Stimulated activated CD8-positive, alpha-beta memory T cell treated with anti-CD3 and anti-CD28 coated beads, Interleukin-7, amount 100 ng/mL, for 48 hours (primary cell): ENCODE measurements around the gene C1orf52.
"Not testable (repeated sequence)": the region's sequence is repeated elsewhere in the genome, so short reads cannot be mapped to it uniquely, and the experiment has no call there.

Experiments
- DNase-seq, 2 donors: peaks; one replicate each; pipeline ENCODE4 v3.0.0-alpha.2; 2020; ENCODE audit warnings: low read depth in 1 of 2; ENCODE audit errors: extremely low read depth in 1 of 2

The C1orf52 gene

DNA sequence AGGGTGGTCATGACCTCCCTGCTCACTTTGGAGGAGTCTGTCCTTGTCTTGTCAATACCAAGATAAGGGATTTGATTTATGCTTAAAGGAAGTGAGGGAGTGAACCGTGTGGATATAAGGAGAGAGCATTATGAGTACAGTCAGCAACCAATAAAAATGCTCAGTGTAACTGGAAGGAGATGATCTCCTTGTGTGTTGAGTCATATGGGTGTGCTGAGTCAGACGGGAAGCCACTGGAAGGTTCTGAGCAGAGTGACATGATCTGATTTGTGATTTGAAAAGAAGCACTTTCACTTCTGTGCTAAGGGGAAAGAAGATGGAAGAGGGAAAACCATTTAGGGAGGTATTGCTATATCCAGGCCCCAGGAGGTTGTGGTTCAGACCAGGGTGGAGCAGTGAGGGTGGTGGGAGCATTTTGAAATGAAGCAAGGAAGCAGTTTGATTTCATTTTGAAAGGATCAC lies 19.4 kb upstream of the C1orf52 start:
- DNase-seq, result peak in 1 of 2 donors; percentile 54

DNA sequence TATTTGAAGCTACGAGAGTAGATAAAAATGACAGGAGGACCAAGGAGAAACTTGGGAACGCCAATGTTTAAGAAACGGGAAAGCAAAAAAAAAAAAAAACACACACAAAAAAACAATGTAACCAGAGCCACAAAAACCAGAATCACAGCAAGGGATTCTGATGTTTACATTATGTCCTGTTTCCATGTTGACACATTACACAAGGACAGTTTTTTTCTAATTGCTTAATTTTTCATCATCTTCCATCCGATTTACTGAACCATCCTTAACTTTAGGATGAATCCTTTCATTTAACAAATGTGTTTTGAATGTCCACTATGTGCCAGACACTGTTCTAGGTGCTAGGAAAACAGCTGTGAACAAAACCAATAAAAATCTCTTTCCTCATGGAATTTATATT lies 18.3 kb upstream of the C1orf52 start:
- no peak for DNase-seq

DNA sequence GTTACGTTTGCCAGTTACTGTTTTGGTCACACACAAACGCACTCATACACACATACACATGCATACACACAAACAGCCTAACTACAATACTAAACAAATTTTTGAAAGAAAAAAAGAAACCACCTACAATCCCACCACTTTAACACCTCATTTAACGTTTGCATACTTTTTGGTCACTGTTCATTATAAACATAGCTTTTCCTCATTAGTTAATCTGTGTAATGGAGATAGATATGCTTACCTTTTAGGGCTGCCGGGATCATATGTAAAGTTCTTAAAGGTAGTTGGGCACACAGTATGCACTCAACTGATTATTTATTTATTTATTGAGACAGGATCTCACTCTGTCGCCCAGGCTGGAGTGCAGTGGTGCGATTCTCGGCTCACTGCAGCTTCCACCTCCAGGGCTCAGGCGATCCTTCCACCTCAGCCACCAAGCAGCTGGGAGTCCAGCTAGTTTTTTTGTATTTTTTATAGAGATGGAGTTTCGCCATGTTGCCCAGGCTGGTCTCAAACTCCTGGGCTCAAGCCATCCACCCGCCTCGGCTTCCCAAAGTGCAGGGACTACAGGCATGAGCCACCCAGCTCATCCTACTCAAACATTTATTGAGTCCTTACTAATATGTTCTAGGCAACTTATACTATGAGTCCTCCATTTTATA lies 17.6 kb upstream of the C1orf52 start:
- no peak for DNase-seq

DNA sequence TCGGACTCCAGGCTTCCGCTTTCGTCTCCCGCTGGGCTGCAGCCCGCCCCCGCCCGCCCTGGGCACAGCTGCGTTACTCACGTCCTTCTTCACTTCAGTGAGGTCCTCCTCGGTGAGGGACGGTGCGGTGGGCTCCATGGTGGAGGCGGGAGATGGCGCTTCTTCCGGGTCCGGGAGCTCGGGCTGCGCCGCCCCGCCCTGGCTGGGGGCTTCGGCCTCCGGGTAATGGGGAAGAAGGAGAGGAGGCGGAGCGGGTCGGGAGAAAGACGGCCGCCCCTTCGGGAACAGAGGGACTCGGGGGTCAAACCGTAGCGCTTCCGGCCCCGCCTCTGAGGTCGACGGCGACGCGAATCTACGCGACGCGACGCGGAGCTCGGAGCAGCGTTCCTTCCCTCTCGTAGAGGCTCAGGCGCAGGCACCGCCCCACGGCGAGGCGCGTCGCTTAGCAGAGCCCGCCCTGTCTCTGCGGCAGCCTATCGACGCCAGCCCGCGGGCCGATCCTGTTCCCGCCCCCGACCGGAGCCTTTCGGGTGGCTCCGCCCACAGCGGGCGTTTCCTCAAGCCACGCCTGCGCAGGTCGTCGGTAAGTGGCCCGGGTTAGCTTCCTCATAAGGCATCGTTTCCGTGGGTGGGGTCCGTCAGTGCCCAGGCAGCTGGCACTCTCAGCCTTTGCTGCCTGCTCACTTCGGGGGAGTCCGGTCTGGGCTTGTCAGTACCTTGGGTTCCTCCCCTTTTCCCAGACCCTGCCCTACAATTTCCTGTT lies 16.9 kb upstream of the C1orf52 start, which contains the start of gene BCL10:
Gene BCL10, minus strand, starts transcription at position 418 of the 763 bp plus-strand sequence. Its CDS starts 280 bp downstream, at position 138.
- DNase-seq, result peak; percentile 95 to 98

DNA sequence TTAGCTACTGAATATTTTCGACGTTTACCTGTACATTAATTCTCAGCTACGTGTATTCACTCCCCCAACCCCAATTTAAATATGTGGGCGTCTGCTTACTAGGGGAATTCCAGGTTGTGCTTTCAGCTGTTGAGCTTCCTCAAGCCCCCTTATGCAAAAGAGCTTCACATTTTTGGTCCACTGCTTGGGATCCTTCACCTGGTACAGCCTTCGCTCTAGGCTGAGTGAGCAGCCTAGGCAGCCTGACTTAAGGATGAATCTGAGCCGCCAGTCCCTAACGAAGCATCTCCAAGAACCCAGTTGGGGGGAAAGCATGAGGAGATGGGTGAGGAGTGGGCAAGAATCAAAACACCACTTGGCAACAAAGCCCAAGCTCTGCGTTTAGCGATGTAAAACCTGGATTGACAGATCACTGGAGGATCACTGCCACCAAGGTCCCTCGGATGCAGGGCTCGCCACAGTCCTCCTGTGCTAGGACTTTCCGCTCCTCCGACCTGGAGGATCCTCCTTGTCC lies 16.3 kb upstream of the C1orf52 start:
- DNase-seq, result no peak

DNA sequence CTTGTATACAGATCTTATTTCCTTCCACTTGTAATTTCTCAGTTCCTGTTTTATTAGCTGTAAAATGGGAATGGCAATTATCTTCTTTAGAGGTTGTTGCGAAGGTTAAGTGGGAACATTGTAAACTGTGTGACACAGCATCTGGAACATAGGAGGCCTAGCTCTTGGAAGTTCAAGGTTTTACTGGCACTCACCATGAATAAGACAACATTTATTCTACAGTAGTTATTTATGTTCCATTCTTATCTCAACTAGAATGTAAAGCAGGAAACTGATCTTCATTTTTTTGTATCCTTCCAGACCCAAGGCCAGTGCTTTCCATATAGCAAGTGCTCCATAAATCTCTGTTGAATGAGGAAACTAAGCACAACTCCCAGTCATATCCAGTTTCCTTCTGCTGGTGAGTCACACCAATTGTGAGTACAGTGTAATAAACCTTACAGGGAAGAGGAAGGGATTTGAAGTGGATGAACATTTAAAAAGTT lies 15.5 kb upstream of the C1orf52 start:
- no peak for DNase-seq

DNA sequence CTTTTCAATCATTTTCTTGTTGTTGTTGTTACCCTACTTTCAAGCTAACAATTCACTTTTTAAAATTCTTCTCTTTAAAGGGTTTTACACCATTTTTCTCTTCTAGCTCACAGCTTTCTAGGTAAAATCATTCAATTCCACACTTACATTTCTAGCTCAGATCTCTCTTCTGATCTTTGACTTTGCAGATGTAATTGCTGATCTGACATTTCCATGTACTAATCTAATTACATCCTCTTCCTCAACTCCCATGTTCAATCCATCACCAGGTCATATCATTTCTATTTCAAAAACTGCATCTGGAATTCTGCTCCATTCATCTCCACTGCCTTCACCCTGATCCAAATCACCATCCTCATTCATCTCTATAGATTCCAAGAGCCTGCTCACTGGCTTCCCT lies 13.9 kb upstream of the C1orf52 start:
- no peak for DNase-seq

DNA sequence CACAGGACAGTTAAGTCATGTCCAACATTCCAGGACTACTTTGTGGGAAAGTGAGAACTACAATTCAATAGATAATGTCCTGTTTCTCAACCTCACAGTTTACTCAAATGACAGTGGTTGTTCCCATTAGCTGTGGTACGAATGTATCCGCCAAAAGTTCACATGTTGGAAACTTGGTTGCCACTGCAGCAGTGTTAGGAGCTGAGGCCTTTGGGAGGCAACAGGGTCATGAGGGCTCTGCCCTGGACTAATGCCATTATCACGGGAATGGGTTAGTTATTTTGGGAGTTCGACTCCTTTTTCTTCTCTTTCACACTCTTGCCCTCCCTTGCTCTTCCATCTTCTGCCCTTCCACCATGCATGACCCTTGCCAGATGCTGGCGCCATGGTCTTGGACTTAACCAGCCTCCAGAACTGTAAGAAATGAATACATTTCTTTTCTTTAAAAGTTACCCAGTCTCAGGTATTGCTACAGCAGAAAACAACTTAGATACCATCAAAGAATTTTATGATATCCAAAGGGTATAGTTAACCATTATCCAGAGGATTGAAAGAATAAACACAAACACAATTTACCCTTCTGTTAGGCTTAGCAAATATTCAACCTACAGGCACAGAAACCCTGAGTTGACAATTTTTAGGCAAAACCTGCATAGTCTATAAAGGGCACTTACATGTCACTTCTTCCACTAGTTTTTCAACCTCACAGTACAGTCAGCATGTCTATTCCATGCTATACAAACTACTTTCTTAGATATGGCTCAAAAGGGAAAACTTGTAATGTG lies 9.5 kb upstream of the C1orf52 start:
- DNase-seq, result no peak

DNA sequence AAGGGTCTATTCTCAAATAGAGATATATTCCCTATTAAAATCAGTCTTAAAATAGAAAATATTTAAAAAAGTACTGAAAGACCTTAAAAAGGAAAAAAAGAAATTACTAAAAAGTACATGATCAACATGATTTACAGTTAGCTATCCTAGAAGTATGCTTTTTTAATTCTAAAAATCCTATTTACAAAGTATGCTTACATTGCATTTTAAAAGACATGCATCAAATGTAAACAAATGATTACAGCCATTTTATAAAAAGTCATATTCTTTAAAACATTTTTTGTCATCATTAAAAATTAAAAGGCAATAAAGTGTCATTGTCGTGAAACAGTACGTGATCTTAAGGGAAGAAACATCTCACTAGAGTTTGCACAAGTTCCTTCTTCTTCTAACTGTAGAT lies 7.9 kb upstream of the C1orf52 start:
- no peak for DNase-seq

DNA sequence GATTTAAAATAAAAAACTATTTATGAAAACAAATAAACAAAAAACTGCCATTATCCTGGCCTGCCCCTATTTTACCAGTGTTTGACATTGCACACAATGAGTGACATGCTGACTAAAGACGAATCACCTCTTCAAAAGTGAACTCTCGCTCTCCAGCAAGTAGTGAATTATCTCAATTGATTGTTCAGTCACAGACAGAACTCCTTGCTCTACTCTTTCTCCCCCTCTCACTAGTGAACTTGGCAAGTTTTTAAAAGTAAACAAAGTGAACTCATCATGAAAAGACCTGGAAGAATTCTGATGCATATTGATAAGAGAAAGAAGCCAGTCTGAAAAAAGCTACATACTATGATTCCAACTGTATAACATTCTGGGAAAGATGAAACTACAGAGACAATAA lies 4.7 kb upstream of the C1orf52 start:
- no peak for DNase-seq

DNA sequence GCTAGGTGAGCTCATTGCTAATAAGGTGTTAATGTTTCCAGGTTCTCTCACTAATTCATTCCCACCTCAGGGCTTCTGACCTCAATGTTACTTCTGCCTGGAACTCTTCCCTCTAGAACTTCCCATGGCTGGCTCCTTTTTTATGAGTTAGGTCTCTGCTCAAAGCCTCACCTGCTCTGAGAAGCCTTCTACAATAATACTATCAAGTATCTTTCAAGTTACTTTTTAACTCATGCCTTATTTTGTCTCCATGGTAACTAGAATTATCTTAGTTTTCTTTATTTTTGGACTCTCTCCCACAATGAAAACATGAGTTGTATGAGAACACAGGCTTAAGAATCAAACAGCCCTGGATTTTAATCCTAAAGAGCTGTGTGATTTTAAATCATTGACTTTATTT lies 3.5 kb upstream of the C1orf52 start:
- DNase-seq, result no peak

DNA sequence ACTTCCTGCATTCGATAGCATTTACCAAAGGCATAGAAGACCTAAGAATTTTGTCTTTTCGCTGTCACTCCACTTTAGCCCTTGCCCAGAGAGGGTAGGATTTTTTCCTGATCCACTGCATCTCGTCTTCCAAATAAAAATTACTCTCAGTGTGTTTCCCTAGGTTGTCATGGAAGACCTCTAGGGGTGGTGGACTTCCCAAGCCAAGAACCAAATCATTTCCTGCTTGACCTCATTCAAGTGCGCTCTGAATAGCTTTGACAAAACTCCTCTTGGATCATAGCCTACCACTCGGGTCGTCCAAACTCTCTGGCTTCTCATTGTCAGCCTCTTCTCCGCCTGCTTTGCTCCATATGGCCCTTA lies 431 bp upstream of the C1orf52 start:
- DNase-seq, result no peak

DNA sequence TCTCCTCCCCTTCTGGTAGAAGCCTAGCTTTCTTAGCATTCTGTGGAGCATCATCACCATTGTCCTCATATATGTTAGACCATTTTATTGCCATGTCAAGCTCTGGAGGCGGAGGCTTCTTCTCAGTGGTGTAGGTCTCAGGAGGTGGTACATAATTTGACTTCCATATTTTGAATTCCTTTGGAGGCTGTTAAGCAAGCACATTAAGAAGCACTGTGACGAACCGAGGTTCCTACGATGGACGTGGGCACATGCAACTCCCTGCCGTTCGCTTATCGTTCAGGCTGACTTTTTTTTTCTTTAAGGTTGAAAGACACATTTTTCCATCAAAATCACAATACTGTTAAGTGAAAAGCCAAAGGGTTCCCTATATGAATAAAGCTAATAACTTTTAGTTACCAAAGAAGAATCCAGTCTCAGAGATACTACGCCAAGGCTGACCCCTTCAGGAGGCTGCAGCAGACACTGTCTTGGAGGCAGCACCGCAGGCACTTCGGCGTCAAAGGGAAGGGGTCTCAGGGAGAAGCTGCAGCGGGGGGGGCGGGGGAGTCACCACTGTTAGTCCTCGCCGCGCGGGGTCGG lies 835 bp downstream of the C1orf52 start:
- DNase-seq, result no peak

DNA sequence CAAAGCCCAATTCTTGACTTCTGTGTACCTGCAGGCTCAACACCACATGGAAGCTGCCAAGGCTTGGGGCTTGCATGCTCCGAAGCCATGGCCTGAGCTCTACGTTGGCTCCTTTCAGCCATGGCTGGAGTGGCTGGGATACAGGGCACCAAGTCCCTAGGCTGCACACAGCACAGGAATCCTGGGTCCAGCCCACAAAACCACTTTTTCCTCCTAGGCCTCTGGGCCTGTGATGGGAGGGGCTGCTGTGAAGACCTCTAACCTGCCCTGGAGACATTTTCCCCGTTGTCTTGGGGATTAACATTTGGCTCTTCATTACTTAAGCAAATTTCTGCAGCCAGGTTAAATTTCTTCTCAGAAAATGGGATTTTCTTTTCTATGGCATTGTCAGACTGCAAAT lies 10.4 kb downstream of the C1orf52 start:
- not testable (repeated sequence) for DNase-seq

DNA sequence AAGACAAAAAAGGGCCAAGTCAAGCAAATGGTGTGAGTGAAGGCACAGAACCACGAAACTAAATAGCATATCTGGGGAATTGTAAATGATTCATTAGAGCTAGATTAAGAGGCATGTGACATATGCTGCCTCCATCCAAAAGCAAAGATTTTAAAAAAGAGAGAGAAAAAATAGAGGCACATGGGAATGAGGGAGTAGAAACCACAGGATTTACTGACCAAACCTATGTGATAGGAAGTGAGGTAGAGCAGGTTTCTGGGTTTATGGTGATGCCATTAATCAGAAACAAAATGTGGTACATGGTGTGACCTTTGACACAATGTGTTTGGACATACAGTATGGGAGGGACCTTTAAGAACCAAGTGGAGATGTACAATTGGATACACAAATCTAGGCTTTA lies 13.6 kb downstream of the C1orf52 start:
- no peak for DNase-seq

DNA sequence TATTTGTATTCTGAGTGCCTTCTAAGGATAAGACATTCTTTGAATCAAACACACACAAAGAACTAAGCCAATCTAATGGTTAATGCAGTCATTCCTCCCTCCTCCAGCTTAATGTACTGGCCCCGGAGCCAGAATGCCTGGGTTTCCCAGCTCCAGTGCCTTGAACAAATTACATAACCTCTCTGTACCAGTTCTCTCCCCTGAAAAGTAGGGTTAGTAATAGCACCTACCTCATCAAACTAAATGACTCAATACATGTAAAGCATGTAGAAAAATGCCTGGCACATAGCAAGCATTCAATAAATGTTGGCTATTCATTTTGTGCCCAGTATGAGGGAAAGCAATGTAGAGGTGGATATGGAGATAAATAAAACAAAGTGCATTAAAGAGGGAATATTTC lies 14.0 kb downstream of the C1orf52 start:
- no peak for DNase-seq

DNA sequence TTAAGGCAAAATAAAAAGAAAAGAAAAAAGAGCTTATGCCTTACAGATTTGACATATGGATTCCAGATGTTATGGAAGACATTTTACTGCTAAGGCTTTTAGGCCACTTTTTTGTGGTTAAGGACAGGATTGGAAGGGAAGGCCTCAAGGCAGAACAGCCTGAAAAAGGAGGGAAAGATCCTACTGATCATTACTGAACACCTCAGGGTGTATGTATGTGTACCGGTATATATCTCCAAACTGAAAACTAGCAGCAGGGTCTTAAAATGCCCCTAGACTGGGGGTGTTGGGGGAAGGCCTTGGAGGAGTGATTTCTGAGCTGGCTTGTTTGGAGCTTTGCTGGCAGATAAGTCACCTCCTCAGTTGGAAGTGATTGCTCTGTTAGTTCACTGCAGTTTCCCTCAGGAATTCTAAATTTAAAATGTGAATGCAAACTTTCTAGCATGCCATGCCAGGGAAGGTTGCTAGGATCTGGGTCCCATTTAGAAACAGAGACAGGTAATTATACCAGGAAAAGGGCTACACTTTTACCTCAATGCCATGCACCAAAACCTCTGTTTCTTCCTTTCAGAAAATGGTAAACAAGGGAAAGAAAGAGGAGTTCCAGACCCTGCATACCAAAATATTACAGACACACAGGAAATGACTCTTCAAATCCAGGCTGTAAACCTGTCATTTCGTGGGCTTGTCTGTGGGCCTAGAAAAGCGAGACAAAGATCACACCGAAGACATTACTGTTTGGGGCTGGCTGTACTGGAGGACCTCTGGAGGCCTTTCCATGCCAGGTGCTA lies 15.0 kb downstream of the C1orf52 start:
- no peak for DNase-seq

DNA sequence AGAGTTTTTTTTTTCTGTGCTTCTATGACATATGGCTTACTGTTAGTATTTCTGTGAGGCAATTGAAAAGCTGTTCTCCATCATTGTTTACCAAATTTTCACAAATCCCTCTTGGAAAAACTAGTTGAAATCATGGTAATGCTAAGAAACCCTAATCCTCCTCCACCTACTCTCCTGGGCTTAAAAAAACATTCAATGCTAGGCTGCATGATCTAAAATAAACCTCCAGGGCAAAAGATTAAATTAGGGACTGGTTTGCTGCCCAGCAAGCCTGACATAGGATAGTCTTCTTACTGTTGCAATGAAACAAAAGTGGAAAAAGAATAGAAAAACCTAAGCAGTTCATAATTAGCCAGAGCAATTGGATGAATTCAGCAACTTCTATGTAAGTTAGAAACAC lies 16.1 kb downstream of the C1orf52 start:
- no peak for DNase-seq

DNA sequence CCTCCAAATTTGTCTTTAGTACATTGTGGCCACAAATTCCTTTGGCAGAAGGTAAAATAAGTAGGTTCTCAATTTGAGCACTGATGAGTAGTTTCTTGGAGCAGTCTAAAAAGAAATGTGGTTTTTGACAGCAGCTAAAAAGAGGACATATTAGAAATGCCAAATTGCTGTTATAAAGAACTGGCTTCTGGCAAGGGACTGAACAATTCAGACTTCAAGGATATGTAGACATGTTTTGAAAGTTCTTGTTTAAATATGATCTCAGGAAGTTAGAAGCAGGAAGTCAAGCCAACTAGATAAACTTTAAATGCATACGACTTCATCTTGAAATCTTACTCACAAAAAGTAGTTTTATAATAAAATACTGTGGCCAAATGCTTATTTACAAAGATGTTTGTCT lies 18.8 kb downstream of the C1orf52 start:
- no peak for DNase-seq

DNA sequence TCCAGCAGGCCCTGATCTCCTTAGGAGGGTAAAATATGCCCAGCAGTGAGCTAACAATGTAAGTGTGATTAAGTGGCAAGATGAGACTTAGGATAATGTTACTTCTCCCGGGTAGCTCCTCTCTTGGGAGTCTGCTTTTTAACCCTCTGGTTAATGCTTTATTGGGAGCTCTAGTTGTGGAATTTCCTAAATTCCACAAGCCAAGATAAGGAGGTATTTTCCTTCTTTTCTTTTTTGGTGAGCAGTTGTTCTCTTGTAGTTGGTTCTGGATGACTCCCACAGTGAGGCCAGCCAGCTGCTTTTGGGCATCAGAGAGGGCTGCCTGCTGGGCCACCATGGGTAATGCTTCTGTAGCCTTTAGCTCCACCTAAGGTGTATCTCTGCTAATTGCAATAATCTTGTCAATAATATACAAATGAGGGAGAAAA lies 19.3 kb downstream of the C1orf52 start:
- DNase-seq, result no peak
